SK-N-SH (cell line): ENCODE measurements around the gene SEMA4D. TPM values are rescaled to one million over a fixed set of nuclear protein-coding genes. Genes with fewer than 3 reads are reported as not detected.

Experiments
- CTCF ChIA-PET: fragments of 300-600, 350-600 bp; formaldehyde crosslinking; extraction: SDS; loops from one replicate; lab custom pipeline; 2021; lab: Yijun Ruan, JAX
- POLR2A ChIA-PET: fragments of 350-600 bp; sonication (Branson Sonifier 250); formaldehyde crosslinking; extraction: SDS; loops from one replicate; lab custom pipeline; 2020; ENCODE audit warnings: antibody characterized with exemption, inconsistent platforms; lab: Yijun Ruan, JAX
- DNase-seq: peaks from one replicate; pipeline ENCODE4 v3.0.0; 2012
- H2AFZ ChIP-seq: fragments of 200-600 bp; sonication (generic); 2 replicates; pipeline ENCODE4 v1.8.1; 2016; ENCODE audit warnings: antibody characterized with exemption, mild to moderate bottlenecking, low read depth
- H3F3A ChIP-seq: fragments of 200-600 bp; sonication (generic); replicated peaks from 2 replicates; pipeline ENCODE3; 2016; ENCODE audit warnings: antibody characterized with exemption, mild to moderate bottlenecking; ENCODE audit not compliant: insufficient read depth
- H3K27ac ChIP-seq, 2 experiments: fragments of 200-500 bp in 1 of 2; fragments of 200-600 bp in 1 of 2; sonication (Bioruptor generic) in 1 of 2; sonication (generic), shearing (Covaris generic) in 1 of 2; 2 replicates each; pipeline versions ENCODE4 v1.5.1 to v1.6.1; 2014 to 2016; ENCODE audit warnings: low read depth in 2 of 2, inconsistent platforms in 1 of 2, low read length in 1 of 2, mild to moderate bottlenecking in 1 of 2, mixed read lengths in 1 of 2
- H3K27me3 ChIP-seq: fragments of 200-600 bp; sonication (generic), shearing (Covaris generic); 2 replicates; pipeline ENCODE4 v1.6.1; 2016; ENCODE audit warnings: mixed run types; ENCODE audit not compliant: insufficient read depth
- H3K36me3 ChIP-seq, 2 experiments: fragments of 200-500 bp in 1 of 2; fragments of 200-600 bp in 1 of 2; sonication (Bioruptor generic) in 1 of 2; sonication (generic) in 1 of 2; replicated peaks in 1 of 2; 2 replicates each; pipeline versions ENCODE3 to v1.5.1; 2014 to 2016; ENCODE audit warnings: low read length in 1 of 2, mild to moderate bottlenecking in 1 of 2; ENCODE audit not compliant: insufficient read depth in 2 of 2, control insufficient read depth in 1 of 2
- H3K4me1 ChIP-seq, 2 experiments: fragments of 200-500 bp in 1 of 2; fragments of 200-600 bp in 1 of 2; sonication (Bioruptor generic) in 1 of 2; sonication (generic), shearing (Covaris generic) in 1 of 2; 2 replicates each; pipeline versions ENCODE4 v1.5.1 to v1.6.1; 2014 to 2016; ENCODE audit warnings: low read depth in 1 of 2, low read length in 1 of 2, mixed run types in 1 of 2; ENCODE audit not compliant: insufficient read depth in 2 of 2, control insufficient read depth in 1 of 2
- H3K4me2 ChIP-seq: fragments of 200-600 bp; sonication (generic), shearing (Covaris generic); 2 replicates; pipeline ENCODE4 v1.6.1; 2017; ENCODE audit warnings: mixed run types
- H3K4me3 ChIP-seq, 2 experiments: fragments of 200-500 bp in 1 of 2; fragments of 200-600 bp in 1 of 2; sonication (Bioruptor generic) in 1 of 2; sonication (generic), shearing (Covaris generic) in 1 of 2; 2 replicates each; pipeline versions ENCODE4 v1.5.1 to v1.8.1; 2014 to 2016; ENCODE audit warnings: low read depth in 2 of 2, inconsistent platforms in 1 of 2, low read length in 1 of 2, mild to moderate bottlenecking in 1 of 2, mixed read lengths in 1 of 2, moderate library complexity in 1 of 2
- H3K79me2 ChIP-seq: fragments of 200-600 bp; sonication (generic); 2 replicates; pipeline ENCODE4 v1.8.1; 2017; ENCODE audit warnings: mild to moderate bottlenecking; ENCODE audit not compliant: insufficient read depth
- H3K9ac ChIP-seq: fragments of 200-600 bp; sonication (generic); 2 replicates; pipeline ENCODE4 v1.6.1; 2017; ENCODE audit warnings: mixed run types
- H3K9me2 ChIP-seq: fragments of 200-600 bp; sonication (generic); 2 replicates; pipeline ENCODE4 v1.6.1; 2017; ENCODE audit warnings: mixed run types
- H3K9me3 ChIP-seq: fragments of 200-600 bp; sonication (generic); 2 replicates; pipeline ENCODE4 v1.6.1; 2017; ENCODE audit warnings: mixed run types, mild to moderate bottlenecking, moderate library complexity
- H4K20me1 ChIP-seq: fragments of 200-600 bp; sonication (generic); 2 replicates; pipeline ENCODE4 v1.6.1; 2017; ENCODE audit warnings: mild to moderate bottlenecking, mixed run types; ENCODE audit not compliant: insufficient read depth
- CHD2 ChIP-seq: fragments of 150-350 bp; IDR thresholded peaks from 2 replicates; pipeline ENCODE4 v1.6.1; 2018; ENCODE audit warnings: low read length; ENCODE audit not compliant: partially characterized antibody
- ELF1 ChIP-seq: IDR thresholded peaks from 2 replicates; pipeline ENCODE4 v1.4.0; 2012
- EP300 ChIP-seq, 2 experiments: IDR thresholded peaks; 2 replicates each; pipeline versions ENCODE4 v1.4.0 to v1.6.1; 2012; ENCODE audit warnings: borderline replicate concordance in 1 of 2, low read depth in 1 of 2, low read length in 1 of 2
- EZH2phosphoT487 ChIP-seq: fragments of 200-600 bp; sonication (generic); IDR thresholded peaks from 2 replicates; pipeline ENCODE4 v1.6.1; 2017; ENCODE audit warnings: low read depth, mixed run types, mild to moderate bottlenecking, antibody characterized with exemption, moderate library complexity, borderline replicate concordance
- GABPA ChIP-seq: IDR thresholded peaks from 2 replicates; pipeline ENCODE4 v1.4.0; 2012; ENCODE audit warnings: low read depth, mild to moderate bottlenecking
- GATA2 ChIP-seq: sonication (generic); formaldehyde crosslinking; IDR thresholded peaks from 2 replicates; pipeline ENCODE4 v1.5.0; 2020; ENCODE audit warnings: mild to moderate bottlenecking, missing genetic modification reagents
- MAX ChIP-seq: IDR thresholded peaks from 2 replicates; pipeline ENCODE4 v1.4.0; 2012; ENCODE audit warnings: low read depth
- MEF2A ChIP-seq: IDR thresholded peaks from 2 replicates; pipeline ENCODE4 v1.4.0; 2012; ENCODE audit warnings: low read depth, borderline replicate concordance
- PBX3 ChIP-seq: IDR thresholded peaks from 2 replicates; pipeline ENCODE4; 2012
- RFX5 ChIP-seq: IDR thresholded peaks from 2 replicates; pipeline ENCODE4 v1.6.1; 2012; ENCODE audit warnings: mild to moderate bottlenecking, improper control_type of control experiment, low read length
- SIN3A ChIP-seq: IDR thresholded peaks from 2 replicates; pipeline ENCODE4 v1.6.1; 2012; ENCODE audit warnings: low read depth, mild to moderate bottlenecking, low read length, moderate library complexity, borderline replicate concordance
- TAF1 ChIP-seq: IDR thresholded peaks from 2 replicates; pipeline ENCODE4 v1.6.1; 2012; ENCODE audit warnings: low read depth, mild to moderate bottlenecking, low read length, moderate library complexity, borderline replicate concordance
- TCF12 ChIP-seq: IDR thresholded peaks from 2 replicates; pipeline ENCODE4 v1.4.0; 2012
- TEAD4 ChIP-seq: IDR thresholded peaks from 2 replicates; pipeline ENCODE4 v1.4.0; 2012; ENCODE audit warnings: mild to moderate bottlenecking, borderline replicate concordance; ENCODE audit not compliant: insufficient read depth
- YY1 ChIP-seq: IDR thresholded peaks from 2 replicates; pipeline ENCODE4 v1.4.0; 2012; ENCODE audit warnings: low read depth, mild to moderate bottlenecking
- ZBTB33 ChIP-seq: IDR thresholded peaks from 2 replicates; pipeline ENCODE4 v1.4.0; 2012; ENCODE audit warnings: low read depth, borderline replicate concordance
- WGBS: methylation state at CpG from one replicate; pipeline ENCODE4 v1.1.6; 2017; ENCODE audit warnings: low lambda C conversion rate; 5-methylcytosine and 5-hydroxymethylcytosine counted together
- polyA plus RNA-seq, 3 experiments: library from polyadenylated mRNA; depleted of rRNA; stranded (reverse); fragments of >200 nt; gene quantifications; 2 replicates each; pipeline ENCODE4 v1.2.3, GENCODE V29; 2012

Gene SEMA4D
- polyA plus RNA-seq, 1 of the 3 experiments (the other 2 are of a cell fraction) = 4.8 TPM

- WGBS = 89% methylated on average over 6 of the region's 6 CpGs
- peaks cover 0 to 28% of the 10 kb centered on the region in 2 experiments; a peak in 1 of 4 replicates for H3K4me1 ChIP-seq
- no peak overlapping the region for H3K9ac ChIP-seq
- no peak overlapping the region for H2AFZ ChIP-seq
- no peak overlapping the region for H3K27ac ChIP-seq
- H3K9me3 ChIP-seq = no peaks in the 10 kb centered on the region
- CTCF ChIA-PET = interaction anchor here (1.1 to 1.3 kb wide), 2 partner anchors 26 to 128 kb away, joined by 3 to 4 read pairs; no protein-coding TSS in a partner anchor
- H3K36me3 ChIP-seq = no peaks in the 10 kb centered on the region
- no peaks in the 10 kb centered on the region for H3K27me3 ChIP-seq
- POLR2A ChIA-PET = no interaction called here
- no peak for DNase-seq
- no peaks in the 10 kb centered on the region for H3K79me2 ChIP-seq
- no peak overlapping the region for H3K4me3 ChIP-seq
- TF ChIP-seq EP300 (IDR thresholded peaks at IDR 0.05; ENCODE audit: borderline replicate concordance in 1 of 2, low read depth in 1 of 2, low read length in 1 of 2) = no peak
- TF ChIP-seq ZBTB33 = no peak
- no peak for TF ChIP-seq SIN3A
- TF ChIP-seq ELF1 = no peak
- no peak for TF ChIP-seq GATA2 (CRISPR knock-in tag)
- TF ChIP-seq TAF1 = no peak
- TF ChIP-seq YY1 = no peak
- no peak for TF ChIP-seq RFX5
- TF ChIP-seq PBX3 = no peak
- no peak for TF ChIP-seq TEAD4
- no peak for TF ChIP-seq MEF2A
- TF ChIP-seq, all 33 proteins: peak for 0
- Histone ChIP-seq H4K20me1 (no peaks in the 10 kb centered on the region), H3K4me2 (no peak overlapping the region), H3F3A (no peaks in the 10 kb centered on the region), H3K9me2 (no peaks in the 10 kb centered on the region)
These were observed 27.6 kb downstream of the SEMA4D start for GRCh38 chr9:89470224-89470839.

GRCh38 chr9:89469003-89469402 lies 28.9 kb downstream of the SEMA4D start:
- H2AFZ ChIP-seq = no peak overlapping the region
- no peak overlapping the region for H3K9ac ChIP-seq
- H3K9me2 ChIP-seq = no peaks in the 10 kb centered on the region
- no peak overlapping the region for H3K27ac ChIP-seq
- DNase-seq = no peak
- H3K27me3 ChIP-seq = no peaks in the 10 kb centered on the region
- no peaks in the 10 kb centered on the region for H3K36me3 ChIP-seq
- no peaks in the 10 kb centered on the region for H3F3A ChIP-seq
- H3K79me2 ChIP-seq = no peaks in the 10 kb centered on the region
- H3K4me3 ChIP-seq = no peak overlapping the region
- 66% methylated on average over 1 of the region's 1 CpG for WGBS
- POLR2A ChIA-PET = no interaction called here
- TF ChIP-seq EZH2phosphoT487 (no peak), MAX (no peak), GABPA (no peak), MEF2A (no peak), YY1 (no peak), CHD2 (no peak), TCF12 (no peak), ZBTB33 (no peak)
- H3K9me3 ChIP-seq = no peaks in the 10 kb centered on the region
- no peak overlapping the region for H3K4me2 ChIP-seq
- no peaks in the 10 kb centered on the region for H4K20me1 ChIP-seq
- CTCF ChIA-PET = no interaction called here
- peaks cover 0 to 27% of the 10 kb centered on the region in 2 experiments; a peak in 1 of 4 replicates for H3K4me1 ChIP-seq
